CD14-positive monocyte (primary cell): ENCODE data around the gene CYP19A1. TPM values are rescaled to one million over a fixed set of nuclear protein-coding genes. Genes with fewer than 3 reads are reported as not detected.

Source experiments
- DNase-seq, 3 donors: peaks; one replicate each; pipeline ENCODE4 v3.0.0-alpha.2; 2011 to 2022
- H2AFZ ChIP-seq: 2 replicates; pipeline ENCODE4 v1.6.0; 2012; ENCODE audit warnings: mild to moderate bottlenecking, low read depth, low read length, inconsistent platforms; ENCODE audit not compliant: insufficient read depth, poor library complexity, severe bottlenecking
- H3K27ac ChIP-seq, 2 donors: 1 replicate in 1 of 2; 2 replicates in 1 of 2; pipeline ENCODE4 v1.5.1; 2012 to 2013; ENCODE audit warnings: low read length in 2 of 2, control low read depth in 1 of 2, inconsistent platforms in 1 of 2, low read depth in 1 of 2, mild to moderate bottlenecking in 1 of 2
- H3K27me3 ChIP-seq, 2 donors: one replicate each; pipeline versions ENCODE4 v1.6.0 to v1.6.1; 2011 to 2013; ENCODE audit warnings: low read length in 2 of 2; ENCODE audit not compliant: control insufficient read depth in 2 of 2, insufficient read depth in 2 of 2
- H3K36me3 ChIP-seq, 2 donors: replicated peaks in 1 of 2; 1 replicate in 1 of 2; 2 replicates in 1 of 2; pipeline versions ENCODE4 v1.5.1 to v1.6.1; 2012 to 2013; ENCODE audit warnings: low read length in 2 of 2, control low read depth in 1 of 2, inconsistent platforms in 1 of 2, mild to moderate bottlenecking in 1 of 2; ENCODE audit not compliant: insufficient read depth in 2 of 2, control insufficient read depth in 1 of 2
- H3K4me1 ChIP-seq, 2 donors: 1 replicate in 1 of 2; 2 replicates in 1 of 2; pipeline versions ENCODE4 v1.5.1 to v1.6.1; 2012 to 2013; ENCODE audit warnings: low read length in 2 of 2, control low read depth in 1 of 2, inconsistent platforms in 1 of 2, mild to moderate bottlenecking in 1 of 2, moderate library complexity in 1 of 2; ENCODE audit not compliant: insufficient read depth in 2 of 2, control insufficient read depth in 1 of 2
- H3K4me2 ChIP-seq: replicated peaks from 2 replicates; pipeline ENCODE3; 2012; ENCODE audit warnings: low read length, moderate library complexity, mild to moderate bottlenecking; ENCODE audit not compliant: poor library complexity, severe bottlenecking; ENCODE audit errors: extremely low read depth
- H3K4me3 ChIP-seq, 3 experiments: fragments of 200-600 bp in 1 of 3; sonication (generic) in 1 of 3; replicated peaks in 1 of 3; 1 replicate in 2 of 3; 2 replicates in 1 of 3; pipeline ENCODE4 v1.5.1; 2011 to 2013; ENCODE audit warnings: low read length in 3 of 3, mild to moderate bottlenecking in 3 of 3, control low read depth in 2 of 3, low read depth in 2 of 3, inconsistent platforms in 1 of 3, moderate library complexity in 1 of 3
- H3K79me2 ChIP-seq: 2 replicates; pipeline ENCODE4 v1.6.0; 2012; ENCODE audit warnings: mild to moderate bottlenecking, control low read depth, inconsistent platforms, low read length, moderate library complexity; ENCODE audit not compliant: insufficient read depth
- H3K9ac ChIP-seq: 2 replicates; pipeline ENCODE4 v1.6.0; 2017; ENCODE audit warnings: low read length, mild to moderate bottlenecking; ENCODE audit not compliant: insufficient read depth, poor library complexity, severe bottlenecking
- H3K9me3 ChIP-seq, 2 donors: replicated peaks in 1 of 2; 1 replicate in 1 of 2; 2 replicates in 1 of 2; pipeline versions ENCODE4 v1.5.1 to v1.6.1; 2012 to 2013; ENCODE audit warnings: low read length in 2 of 2, control low read depth in 1 of 2; ENCODE audit not compliant: control insufficient read depth in 1 of 2, insufficient read depth in 1 of 2
- H4K20me1 ChIP-seq: 2 replicates; pipeline ENCODE4 v1.6.0; 2012; ENCODE audit warnings: mild to moderate bottlenecking, low read length, control low read depth, moderate library complexity; ENCODE audit not compliant: insufficient read depth
- H3K27ac Mint-ChIP-seq, 7 donors: one replicate each; pipeline ENCODE4 v1.8.0; 2020; ENCODE audit warnings: mild to moderate bottlenecking in 7 of 7, mixed read lengths in 7 of 7, moderate library complexity in 6 of 7, inconsistent platforms in 2 of 7
- H3K27me3 Mint-ChIP-seq, 3 donors: one replicate each; pipeline ENCODE4 v1.8.0; 2021 to 2022; ENCODE audit warnings: low read depth in 3 of 3, mild to moderate bottlenecking in 3 of 3, mixed read lengths in 3 of 3, moderate library complexity in 3 of 3, inconsistent platforms in 1 of 3
- H3K36me3 Mint-ChIP-seq, 2 donors: one replicate each; pipeline ENCODE4 v1.8.0; 2020; ENCODE audit warnings: mixed read lengths in 2 of 2, inconsistent platforms in 1 of 2, mild to moderate bottlenecking in 1 of 2
- H3K4me1 Mint-ChIP-seq: one replicate; pipeline ENCODE4 v1.8.0; 2020; ENCODE audit warnings: mild to moderate bottlenecking, mixed read lengths
- H3K4me3 Mint-ChIP-seq, 2 donors: one replicate each; pipeline ENCODE4 v1.8.0; 2020; ENCODE audit warnings: mild to moderate bottlenecking in 2 of 2, mixed read lengths in 2 of 2, moderate library complexity in 1 of 2
- H3K9me3 Mint-ChIP-seq, 7 donors: one replicate each; pipeline ENCODE4 v1.8.0; 2020 to 2022; ENCODE audit warnings: mixed read lengths in 7 of 7, mild to moderate bottlenecking in 6 of 7, moderate library complexity in 6 of 7, inconsistent platforms in 2 of 7
- CTCF ChIP-seq: fragments of 200-600 bp; IDR thresholded peaks from one replicate; pipeline ENCODE4 v1.8.0; 2022; ENCODE audit warnings: antibody characterized with exemption, mild to moderate bottlenecking
- WGBS: methylation state at CpG from one replicate; pipeline ENCODE4 v1.1.5; 2013; ENCODE audit warnings: missing lambda C conversion rate; ENCODE audit not compliant: insufficient coverage; 5-methylcytosine and 5-hydroxymethylcytosine counted together
- intact Hi-C, 2 donors: fragments of 100-400 bp; cut with micrococcal nuclease; formaldehyde crosslinking; loops; one replicate each; pipeline versions ENCODE4 v1.15.0 to v1.15.1; 2023
- polyA plus RNA-seq, 3 donors: library from polyadenylated mRNA; depleted of rRNA in 1 of 3; unstranded in 2 of 3; stranded (reverse) in 1 of 3; fragments of 300-500 nt in 2 of 3; fragments of >200 nt in 1 of 3; fragmentation: Illumina TruSeq in 2 of 3; gene quantifications; 1 replicate in 2 of 3; 2 replicates in 1 of 3; pipeline ENCODE4 v1.2.3, GENCODE V29; 2012 to 2021
- small RNA-seq: library from RNA; depleted of rRNA; stranded (forward); fragments of <200 nt; gene quantifications from one replicate; pipeline ENCODE3, GENCODE V24; 2012; ENCODE audit warnings: low read depth; ENCODE audit not compliant: insufficient read length

The CYP19A1 gene
- polyA plus RNA-seq, 3 donors: not detected

- Histone ChIP-seq H3K9me3 (no peaks in the 10 kb centered on the region), H3K79me2 (no peaks in the 10 kb centered on the region), H3K9ac (no peak overlapping the region), H3K4me3 (no peak overlapping the region), H4K20me1 (no peaks in the 10 kb centered on the region), H3K27ac (no peak overlapping the region), H2AFZ (no peak overlapping the region), H3K4me1 (peaks cover 18 to 21% of the 10 kb centered on the region in 2 donors), H3K4me2 (no peak overlapping the region), H3K36me3 (no peaks in the 10 kb centered on the region), H3K27me3 (peaks cover 0 to 12% of the 10 kb centered on the region in 2 donors)
- Mint-ChIP-seq H3K36me3 (no peaks in the 10 kb centered on the region), H3K9me3 (peaks cover 0 to 3% (median 0%) of the 10 kb centered on the region in 7 donors), H3K27ac (no peak overlapping the region), H3K27me3 (peaks cover 8 to 17% (median 15%) of the 10 kb centered on the region in 3 donors), H3K4me1 (peaks cover 20% of the 10 kb centered on the region), H3K4me3 (no peak overlapping the region)
- TF ChIP-seq CTCF: no peak
- no peak for DNase-seq
- WGBS: 90% methylated on average over 4 of the region's 7 CpGs
- intact Hi-C loops: loop anchor here (5.0 to 10.0 kb wide), 2 partner anchors 124 to 242 kb away; no protein-coding TSS in a partner anchor
These were observed 177.9 kb downstream of the CYP19A1 start for GRCh38 chr15:51160484-51160883.

Small RNA genes lying within 50 kb of the gene (small RNA-seq; reads per million reads assigned to genes)
- gene AC020891.4 (not detected), gene MIR4713 (not detected), gene MIR7973-1 (not detected)

Other genes with a start within 250 kb of the CYP19A1 start
- not detected for gene TNFAIP8L3, start 243.7 kb downstream of the CYP19A1 start, polyA plus RNA-seq
- under 1 TPM in 1 of 3 donors, not detected in 2; 0.04 TPM for gene GLDN, start 3.1 kb upstream of the CYP19A1 start, polyA plus RNA-seq